ENCODE measurements around the gene SRCAP.
A peak's percentile ranks its signal among the peaks of the same experiment; 100 is the strongest.
"Not testable (repeated sequence)": the region's sequence is repeated elsewhere in the genome, so short reads cannot be mapped to it uniquely, and the experiment has no call there.

Gene SRCAP

DNA sequence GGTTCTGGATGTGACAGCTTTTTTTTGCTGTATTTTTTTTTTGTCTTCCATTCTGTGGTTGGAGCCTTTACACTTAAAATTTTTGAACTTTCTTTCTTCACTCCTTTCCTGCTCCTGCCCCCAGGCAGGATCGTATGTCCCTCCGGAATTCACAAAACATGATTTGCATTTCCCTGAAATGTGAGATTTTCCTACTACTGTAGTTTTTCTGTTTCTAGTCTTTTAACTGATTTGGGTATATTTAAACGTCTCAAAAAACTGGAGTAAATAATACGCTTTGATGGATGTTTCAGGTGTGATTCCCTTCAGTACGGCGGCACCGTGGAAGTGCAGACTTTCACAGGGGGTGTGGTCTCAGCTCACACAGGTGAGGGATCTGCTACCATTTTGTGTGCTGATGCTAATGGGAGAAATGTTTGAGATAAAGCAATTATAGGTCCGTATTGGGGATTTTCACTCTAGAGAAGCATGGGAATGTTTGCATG, 686 bp downstream of the SRCAP start:
- no peak for DNase-seq

DNA sequence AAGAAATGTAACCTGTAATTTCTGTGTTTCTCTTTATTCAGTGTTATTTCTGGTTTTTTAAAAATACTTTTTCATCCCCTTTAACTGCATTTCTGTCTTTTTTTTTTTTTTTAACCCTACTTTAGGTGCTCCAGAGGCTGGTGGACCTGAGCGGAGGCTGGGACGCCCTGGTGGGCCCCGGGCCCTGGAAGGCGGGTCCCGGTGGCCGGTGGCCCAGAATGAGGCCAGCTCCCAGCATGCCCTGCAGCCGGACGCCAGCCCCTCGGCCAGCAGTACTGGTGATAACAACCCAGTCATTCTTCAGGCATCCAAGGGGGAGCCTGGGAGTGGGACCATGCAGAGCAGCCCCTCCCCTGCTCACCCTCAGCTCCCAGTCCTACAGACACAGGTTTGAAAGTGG, 1.5 kb downstream of the SRCAP start:
- no peak for DNase-seq

DNA sequence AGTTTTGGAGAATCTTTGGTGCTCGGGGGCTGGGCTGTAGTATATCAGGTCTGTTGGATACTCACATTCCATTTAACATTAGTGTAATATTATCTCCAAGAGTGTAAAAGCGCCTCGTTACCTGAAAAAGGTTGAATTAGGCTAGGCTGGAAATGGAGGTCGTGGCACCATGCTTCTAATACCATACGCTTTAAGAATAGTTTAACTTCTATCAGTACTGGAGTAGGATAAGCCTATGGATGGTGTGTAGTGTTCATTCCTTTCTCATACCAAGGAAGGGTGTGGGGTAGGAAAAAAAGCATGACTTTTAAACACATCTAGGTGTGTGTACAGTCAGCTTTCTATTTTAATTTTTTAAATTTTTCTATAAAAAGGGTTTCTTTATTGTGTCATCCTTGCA, 2.0 kb downstream of the SRCAP start:
- DNase-seq, result no peak

DNA sequence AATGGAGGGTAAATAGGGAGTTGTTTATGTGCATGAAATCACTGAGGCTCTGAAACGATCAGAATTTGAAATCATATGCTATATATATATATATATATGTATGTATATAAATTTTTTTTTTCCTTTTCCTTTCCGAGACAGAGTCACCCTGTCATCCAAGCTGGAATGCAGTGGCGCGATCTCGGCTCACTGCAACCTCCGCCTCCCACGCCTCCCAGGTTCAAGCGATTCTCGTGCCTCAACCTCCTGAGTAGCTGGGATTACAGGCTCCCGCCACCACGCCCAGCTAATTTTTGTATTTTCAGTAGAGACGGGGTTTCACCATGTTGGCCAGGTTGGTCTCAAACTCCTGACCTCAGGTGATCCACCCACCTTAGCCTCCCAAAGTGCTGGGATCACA, 4.1 kb downstream of the SRCAP start:
- not testable (repeated sequence) for DNase-seq

DNA sequence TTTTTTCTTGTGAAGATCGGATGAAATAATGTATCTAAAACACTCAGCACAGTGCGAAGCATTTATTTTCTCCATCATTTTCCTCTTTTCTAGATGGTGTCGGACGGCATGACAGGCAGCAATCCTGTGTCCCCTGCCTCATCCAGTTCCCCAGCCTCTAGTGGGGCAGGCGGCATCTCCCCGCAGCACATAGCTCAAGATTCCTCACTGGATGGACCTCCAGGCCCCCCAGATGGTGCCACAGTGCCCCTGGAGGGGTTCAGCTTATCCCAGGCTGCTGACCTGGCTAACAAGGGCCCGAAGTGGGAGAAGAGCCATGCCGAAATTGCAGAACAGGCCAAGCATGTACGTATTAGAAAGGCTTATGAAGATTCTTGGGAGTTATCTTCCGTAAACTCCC, 5.0 kb downstream of the SRCAP start:
- no peak for DNase-seq

DNA sequence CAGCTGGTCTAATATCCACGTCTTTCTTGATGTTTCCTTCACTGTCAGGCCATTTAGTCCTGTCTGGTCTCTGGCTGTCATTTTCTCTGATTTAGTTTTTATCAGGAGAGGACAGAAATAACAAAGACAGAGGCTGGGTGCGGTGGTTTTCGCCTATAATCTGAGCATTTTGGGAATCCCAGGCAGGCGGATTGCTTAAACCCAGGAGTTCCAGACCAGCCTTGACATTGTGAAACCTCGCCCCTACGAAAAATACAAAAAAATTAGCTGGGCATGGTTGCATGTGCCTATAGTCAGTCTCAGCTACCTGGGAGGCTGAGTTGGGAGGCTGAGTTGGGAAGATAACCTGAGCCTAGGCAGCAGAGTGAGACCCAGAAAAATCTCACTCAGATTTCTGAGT, 7.1 kb downstream of the SRCAP start:
- DNase-seq, result no peak

DNA sequence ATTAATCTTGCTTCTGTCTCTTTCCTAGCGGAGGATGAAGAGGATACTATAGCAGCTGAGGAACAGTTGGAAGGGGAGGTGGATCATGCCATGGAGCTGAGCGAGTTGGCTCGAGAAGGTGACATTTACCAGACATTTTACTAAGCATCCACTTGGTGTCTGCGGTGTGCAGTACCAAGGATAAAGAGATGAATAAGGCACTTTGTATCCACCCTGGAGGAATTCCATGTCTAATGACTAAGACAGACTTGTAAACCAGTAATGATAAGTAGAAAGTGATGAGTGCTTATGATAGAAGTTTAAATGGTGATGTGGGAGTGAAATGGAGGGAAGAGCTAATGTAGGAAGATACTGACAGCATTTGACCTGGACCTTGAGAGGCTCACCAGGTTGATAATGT, 12.0 kb downstream of the SRCAP start:
- DNase-seq, result no peak

DNA sequence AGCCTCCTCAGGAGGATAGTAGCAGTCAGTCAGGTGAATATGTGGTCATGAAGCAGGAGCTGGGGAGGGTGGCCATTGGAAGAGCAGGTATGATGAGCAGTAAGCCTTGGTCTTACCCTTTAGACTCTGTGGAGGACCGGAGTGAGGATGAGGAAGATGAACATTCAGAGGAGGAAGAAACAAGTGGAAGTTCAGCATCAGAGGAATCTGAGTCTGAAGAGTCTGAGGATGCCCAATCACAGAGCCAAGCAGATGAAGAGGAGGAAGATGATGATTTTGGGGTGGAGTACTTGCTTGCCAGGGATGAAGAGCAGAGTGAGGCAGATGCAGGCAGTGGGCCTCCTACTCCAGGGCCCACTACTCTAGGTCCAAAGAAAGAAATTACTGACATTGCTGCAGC, 12.7 kb downstream of the SRCAP start:
- DNase-seq, result no peak

DNA sequence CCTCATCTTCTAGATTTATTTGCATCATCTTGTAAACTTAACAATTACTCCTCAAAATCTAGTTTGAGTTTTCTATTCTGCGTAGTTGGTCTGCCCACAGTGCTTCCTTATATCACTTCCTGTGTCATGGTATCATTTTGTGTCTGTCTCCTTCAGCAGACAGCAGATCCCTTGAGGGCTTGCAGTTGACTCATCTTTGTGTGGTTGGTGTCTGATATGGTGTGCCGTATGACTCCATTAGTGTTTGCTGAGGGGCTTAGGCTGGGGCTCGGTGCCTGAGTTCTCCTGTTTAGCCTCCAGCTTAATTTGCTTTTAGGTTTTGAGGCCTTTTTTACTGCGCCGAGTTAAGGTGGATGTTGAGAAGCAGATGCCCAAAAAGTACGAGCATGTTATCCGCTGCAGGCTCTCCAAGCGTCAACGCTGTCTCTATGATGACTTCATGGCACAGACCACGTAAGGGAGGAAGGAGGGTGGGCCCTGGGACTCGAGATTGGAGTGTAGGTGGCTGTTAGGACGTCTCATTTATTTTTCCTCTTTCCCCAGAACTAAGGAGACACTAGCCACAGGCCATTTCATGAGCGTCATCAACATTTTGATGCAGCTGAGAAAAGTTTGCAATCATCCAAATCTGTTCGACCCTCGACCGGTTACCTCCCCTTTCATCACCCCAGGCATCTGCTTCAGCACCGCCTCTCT, 16.9 kb downstream of the SRCAP start:
- no peak for DNase-seq

DNA sequence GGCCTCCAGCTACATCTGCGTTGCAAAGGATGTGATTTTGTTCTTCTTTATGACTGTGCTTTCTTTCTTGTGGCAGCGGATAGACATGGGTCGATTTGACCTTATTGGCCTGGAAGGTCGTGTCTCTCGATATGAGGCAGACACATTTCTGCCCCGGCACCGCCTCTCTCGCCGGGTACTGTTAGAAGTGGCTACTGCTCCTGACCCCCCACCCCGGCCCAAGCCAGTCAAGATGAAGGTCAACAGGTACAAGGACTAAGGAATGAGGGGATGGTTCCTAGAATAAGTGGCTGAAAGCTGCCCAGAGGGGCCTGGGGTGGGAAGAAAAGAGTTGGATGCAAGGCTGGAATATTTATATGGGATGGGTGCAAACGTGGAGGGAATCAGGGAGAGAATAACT, 21.1 kb downstream of the SRCAP start:
- DNase-seq, result no peak

DNA sequence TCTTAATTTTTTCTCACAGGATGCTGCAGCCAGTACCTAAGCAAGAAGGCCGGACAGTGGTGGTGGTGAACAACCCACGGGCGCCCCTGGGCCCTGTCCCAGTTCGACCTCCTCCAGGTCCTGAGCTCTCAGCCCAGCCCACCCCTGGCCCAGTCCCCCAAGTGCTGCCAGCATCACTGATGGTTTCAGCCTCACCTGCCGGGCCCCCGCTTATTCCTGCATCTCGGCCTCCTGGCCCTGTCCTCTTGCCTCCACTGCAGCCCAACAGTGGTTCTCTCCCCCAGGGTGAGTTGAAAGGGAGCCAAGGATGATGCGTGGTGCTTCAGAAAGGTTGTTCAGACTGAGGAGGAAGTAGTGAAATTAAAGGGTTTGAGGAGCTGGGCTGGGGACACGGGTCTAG, 21.7 kb downstream of the SRCAP start:
- DNase-seq, result no peak

DNA sequence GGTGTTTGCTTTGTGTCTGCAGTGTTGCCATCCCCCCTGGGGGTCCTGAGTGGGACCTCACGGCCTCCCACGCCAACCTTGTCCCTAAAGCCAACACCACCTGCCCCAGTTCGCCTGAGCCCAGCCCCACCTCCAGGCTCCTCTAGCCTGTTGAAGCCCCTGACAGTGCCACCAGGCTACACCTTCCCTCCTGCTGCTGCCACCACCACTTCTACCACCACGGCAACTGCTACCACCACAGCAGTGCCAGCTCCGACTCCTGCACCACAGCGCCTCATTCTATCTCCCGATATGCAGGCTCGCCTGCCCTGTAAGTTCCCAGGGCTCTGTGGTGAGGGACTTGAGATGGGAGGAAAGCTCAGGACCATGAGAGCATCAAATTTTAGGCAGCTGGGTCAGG, 22.2 kb downstream of the SRCAP start:
- no peak for DNase-seq

DNA sequence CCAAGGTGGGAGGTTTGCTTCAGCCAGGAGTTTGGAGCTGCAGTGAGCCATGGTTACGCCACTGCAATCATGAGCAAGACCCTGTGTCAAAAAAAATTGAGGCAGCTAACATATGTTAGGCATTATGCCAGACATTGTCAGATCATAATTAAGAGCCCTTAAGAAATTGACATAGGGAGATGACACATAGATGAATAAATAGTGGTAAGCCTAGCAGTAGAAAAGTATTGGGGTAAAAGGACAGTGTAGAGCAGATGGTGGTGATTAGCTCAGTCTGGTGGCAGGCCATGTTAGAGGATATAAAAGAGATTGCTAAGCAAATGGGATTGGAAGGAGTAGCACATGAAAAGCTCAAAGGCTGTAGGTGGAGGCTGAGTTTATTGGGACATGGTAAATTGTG, 22.6 kb downstream of the SRCAP start:
- DNase-seq, result no peak

DNA sequence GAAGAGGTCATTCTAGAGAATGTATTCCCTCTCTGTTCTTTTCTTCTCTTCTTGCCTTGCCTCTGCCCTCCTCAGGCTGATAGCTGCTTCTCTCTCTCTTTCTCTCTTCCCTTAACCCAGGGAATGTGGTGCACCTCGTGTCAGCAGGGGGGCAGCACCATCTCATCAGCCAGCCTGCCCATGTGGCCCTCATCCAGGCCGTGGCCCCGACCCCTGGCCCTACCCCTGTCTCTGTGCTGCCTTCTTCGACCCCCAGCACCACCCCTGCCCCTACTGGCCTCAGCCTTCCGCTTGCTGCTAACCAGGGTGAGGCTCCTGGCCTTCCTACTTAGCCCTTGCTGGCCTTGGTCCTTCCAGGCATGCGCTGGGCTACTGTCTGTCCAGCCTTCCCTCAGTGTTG, 23.5 kb downstream of the SRCAP start:
- DNase-seq, result no peak

DNA sequence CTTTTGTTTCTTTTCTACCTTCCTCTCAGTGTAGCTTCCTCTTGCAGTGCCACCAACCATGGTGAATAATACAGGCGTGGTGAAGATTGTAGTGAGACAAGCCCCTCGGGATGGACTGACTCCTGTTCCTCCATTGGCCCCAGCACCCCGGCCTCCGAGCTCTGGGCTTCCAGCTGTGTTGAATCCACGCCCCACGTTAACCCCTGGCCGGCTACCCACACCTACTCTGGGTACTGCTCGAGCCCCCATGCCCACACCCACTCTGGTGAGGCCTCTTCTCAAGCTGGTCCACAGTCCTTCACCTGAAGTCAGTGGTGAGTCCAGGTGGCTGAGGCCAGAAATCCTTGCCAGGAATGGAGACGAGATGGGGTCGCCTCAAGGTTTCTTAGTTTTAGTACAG, 23.9 kb downstream of the SRCAP start:
- no peak for DNase-seq

DNA sequence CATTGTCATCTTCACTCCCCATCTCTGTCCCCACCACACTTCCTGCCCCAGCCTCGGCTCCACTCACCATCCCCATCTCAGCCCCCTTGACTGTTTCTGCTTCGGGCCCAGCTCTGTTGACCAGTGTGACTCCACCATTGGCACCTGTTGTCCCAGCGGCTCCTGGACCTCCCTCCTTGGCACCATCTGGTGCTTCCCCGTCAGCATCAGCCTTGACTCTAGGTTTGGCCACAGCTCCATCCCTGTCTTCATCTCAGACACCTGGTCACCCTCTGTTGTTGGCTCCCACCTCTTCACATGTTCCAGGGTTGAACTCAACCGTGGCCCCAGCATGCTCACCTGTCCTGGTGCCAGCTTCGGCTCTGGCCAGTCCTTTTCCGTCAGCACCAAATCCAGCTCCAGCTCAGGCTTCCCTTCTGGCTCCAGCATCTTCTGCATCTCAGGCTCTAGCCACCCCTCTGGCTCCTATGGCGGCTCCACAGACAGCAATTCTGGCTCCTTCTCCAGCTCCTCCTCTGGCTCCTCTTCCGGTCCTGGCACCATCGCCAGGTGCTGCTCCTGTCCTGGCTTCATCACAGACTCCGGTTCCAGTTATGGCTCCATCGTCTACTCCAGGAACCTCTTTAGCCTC, 24.9 kb downstream of the SRCAP start:
- no peak for DNase-seq

DNA sequence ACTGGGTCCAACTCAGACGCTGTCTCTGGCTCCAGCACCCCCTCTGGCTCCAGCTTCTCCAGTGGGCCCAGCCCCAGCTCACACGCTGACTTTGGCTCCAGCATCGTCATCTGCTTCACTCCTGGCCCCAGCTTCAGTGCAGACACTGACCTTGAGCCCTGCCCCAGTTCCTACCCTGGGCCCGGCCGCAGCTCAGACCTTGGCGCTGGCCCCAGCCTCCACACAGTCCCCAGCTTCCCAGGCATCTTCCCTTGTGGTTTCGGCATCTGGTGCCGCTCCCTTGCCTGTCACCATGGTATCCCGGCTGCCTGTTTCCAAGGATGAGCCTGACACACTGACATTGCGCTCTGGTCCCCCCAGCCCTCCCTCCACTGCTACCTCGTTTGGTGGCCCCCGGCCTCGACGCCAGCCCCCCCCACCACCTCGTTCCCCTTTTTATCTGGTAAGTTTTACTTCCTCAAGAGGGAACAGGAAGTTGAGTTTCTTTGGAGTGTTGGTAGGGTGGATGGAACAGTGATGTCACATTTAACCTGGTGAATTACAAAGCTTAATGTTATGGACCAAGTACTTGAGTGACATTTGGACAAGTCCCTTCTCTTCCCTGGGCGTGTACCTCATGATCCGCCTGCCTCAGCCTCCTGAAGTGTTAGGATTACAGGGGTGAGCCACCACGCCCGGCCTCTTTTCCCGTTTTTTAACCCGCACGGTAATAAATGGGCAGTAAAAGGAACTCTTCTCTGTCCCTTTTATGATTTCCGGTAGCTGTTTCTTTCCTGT, 25.9 kb downstream of the SRCAP start:
- peak; percentile 13 for DNase-seq

DNA sequence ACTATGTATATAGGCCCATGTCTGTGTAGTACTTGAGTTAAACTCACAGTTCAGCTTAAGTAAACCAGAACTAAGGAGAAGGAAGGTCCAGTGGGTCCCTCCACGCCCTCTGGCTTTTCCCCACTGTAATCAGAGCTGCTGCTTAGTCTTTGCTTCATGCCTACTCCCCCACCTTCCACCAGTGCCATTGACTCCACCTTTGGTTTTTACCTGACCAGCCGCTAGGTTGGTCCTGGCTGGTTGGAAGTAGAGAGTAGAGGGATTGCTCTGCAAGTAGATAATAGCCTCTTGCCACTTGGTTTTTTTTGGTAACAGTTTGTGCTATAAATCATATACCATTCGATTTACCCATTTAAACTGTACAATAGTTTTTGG, 26.4 kb downstream of the SRCAP start:
- no peak for DNase-seq

DNA sequence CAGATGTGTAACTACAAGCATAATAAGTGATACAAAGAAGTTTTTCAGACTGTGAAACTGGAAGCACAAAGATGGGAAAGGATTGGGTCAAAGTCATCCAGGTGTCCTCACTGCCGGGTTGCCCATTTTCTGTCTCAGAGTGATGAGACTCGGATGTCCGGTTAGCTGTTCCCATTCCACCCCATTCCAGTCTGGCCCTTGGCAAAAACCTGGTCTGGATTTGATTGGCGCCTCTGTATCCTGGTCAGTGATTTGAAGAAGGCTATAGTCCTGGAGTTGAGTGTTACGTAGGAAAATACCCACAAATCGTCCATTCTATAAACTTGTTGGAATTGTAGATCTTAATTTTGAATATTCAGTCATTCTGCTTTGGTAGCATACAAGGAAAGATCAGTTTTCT, 29.4 kb downstream of the SRCAP start:
- no peak for DNase-seq

DNA sequence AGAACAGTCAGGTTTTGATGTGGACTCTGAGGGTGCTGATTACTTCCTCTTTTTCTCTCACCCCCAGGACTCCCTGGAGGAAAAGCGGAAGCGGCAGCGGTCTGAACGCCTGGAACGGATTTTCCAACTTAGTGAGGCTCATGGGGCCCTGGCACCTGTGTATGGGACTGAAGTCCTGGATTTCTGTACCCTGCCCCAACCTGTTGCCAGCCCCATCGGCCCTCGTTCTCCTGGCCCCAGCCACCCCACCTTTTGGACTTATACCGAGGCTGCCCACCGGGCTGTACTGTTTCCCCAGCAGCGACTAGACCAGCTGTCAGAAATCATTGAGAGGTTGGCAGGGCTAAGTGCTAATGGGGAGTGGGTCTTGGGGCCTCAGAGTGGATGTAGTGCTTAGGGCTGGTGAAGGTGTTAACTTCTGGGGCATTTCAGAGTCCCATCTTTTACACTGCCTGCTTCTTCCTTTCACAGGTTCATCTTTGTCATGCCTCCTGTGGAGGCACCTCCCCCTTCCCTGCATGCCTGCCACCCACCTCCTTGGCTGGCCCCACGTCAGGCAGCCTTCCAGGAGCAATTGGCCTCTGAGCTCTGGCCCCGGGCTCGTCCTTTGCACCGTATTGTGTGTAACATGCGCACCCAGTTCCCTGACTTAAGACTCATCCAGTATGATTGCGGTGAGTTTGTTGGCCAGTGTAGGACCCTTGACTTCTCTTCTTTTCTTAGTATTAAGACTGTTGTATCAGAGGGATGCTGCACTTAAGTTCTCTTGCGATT, 30.1 kb downstream of the SRCAP start:
- no peak for DNase-seq

DNA sequence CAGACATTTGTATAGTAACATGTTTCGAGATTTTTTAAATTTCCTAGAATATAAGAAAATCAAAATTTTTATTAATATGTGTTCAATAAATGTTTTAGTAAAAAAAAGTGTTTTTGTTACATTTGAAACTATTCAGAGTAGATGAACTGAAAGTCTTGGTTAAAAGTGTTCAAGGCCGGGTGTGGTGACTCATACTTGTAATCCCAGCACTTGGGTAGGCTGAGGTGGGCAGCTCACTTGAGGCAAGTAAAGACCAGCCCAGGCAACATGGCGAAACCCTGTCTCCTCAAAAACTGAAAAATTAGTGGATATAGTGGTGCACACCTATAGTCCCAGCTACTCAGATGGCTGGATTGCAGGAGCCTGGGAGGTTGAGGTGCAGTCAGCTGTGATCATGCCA, 32.4 kb downstream of the SRCAP start:
- DNase-seq, result no peak

DNA sequence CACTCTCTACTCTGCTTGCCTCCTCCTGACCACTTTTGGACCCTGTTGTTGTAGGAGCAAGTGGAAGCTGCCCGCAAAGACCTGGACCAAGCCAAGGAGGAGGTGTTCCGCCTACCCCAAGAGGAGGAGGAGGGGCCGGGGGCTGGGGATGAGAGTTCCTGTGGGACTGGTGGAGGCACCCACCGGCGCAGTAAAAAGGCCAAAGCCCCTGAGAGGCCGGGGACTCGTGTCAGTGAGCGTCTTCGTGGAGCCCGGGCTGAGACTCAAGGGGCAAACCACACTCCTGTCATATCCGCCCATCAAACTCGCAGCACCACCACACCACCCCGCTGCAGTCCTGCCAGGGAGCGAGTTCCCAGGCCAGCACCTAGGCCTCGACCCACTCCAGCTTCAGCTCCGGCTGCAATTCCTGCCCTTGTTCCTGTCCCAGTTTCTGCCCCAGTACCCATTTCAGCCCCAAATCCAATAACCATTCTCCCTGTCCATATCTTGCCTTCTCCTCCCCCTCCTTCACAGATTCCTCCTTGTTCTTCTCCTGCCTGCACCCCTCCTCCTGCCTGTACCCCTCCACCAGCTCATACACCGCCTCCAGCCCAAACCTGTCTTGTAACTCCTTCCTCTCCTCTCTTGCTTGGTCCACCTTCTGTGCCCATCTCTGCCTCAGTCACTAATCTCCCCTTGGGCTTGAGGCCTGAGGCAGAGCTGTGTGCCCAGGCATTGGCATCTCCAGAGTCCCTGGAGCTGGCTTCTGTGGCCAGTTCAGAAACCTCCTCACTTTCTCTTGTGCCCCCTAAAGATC, 38.2 kb downstream of the SRCAP start:
- no peak for DNase-seq

Data from GDM1 (cell line).